ENCODE data around the gene RRP1. TPM values are rescaled to one million over a fixed set of nuclear protein-coding genes. Genes with fewer than 3 reads are reported as not detected.

RRP1 gene
- 39.1 and 47.8 TPM in 2 replicates for total RNA-seq (2014; rRNA removed; shearing (Covaris generic); ENCODE audit: low replicate concordance)

GRCh38 chr21:43789276-43790009, at the start of gene RRP1:
TSS of gene RRP1 (plus strand) at chr21:43789577. CDS start at chr21:43789630, 53 bp downstream.
- in situ Hi-C loops (cut with HindIII; ENCODE audit: low pct_unique_long_range_greater_than_20kb, low sequenced_read_pairs), result no loop called here
- peak; percentile 95 for DNase-seq (ENCODE audit: low read depth)

- peak; percentile 45 for DNase-seq (ENCODE audit: low read depth)
- in situ Hi-C loops (cut with HindIII; ENCODE audit: low pct_unique_long_range_greater_than_20kb, low sequenced_read_pairs), result no loop called here
Observed at GRCh38 chr21:43739621-43740435, 49.5 kb upstream of the RRP1 start.

- peak; percentile 82 for DNase-seq (ENCODE audit: low read depth)
- in situ Hi-C loops (cut with HindIII; ENCODE audit: low pct_unique_long_range_greater_than_20kb, low sequenced_read_pairs), result no loop called here
Observed at GRCh38 chr21:43740497-43741156, 48.8 kb upstream of the RRP1 start.

- DNase-seq (ENCODE audit: low read depth), result no peak
- in situ Hi-C loops (cut with HindIII; ENCODE audit: low pct_unique_long_range_greater_than_20kb, low sequenced_read_pairs), result no loop called here
Observed at GRCh38 chr21:43741423-43742096, 47.8 kb upstream of the RRP1 start.

- in situ Hi-C loops (cut with HindIII; ENCODE audit: low pct_unique_long_range_greater_than_20kb, low sequenced_read_pairs), result no loop called here
- no peak for DNase-seq (ENCODE audit: low read depth)
Observed at GRCh38 chr21:43743947-43744346, 45.4 kb upstream of the RRP1 start.

GRCh38 chr21:43744725-43745124, 44.7 kb upstream of the RRP1 start:
- in situ Hi-C loops (cut with HindIII; ENCODE audit: low pct_unique_long_range_greater_than_20kb, low sequenced_read_pairs), result no loop called here
- DNase-seq (ENCODE audit: low read depth), result no peak

- no peak for DNase-seq (ENCODE audit: low read depth)
- in situ Hi-C loops (cut with HindIII; ENCODE audit: low pct_unique_long_range_greater_than_20kb, low sequenced_read_pairs), result no loop called here
Observed at GRCh38 chr21:43745772-43746517, 43.4 kb upstream of the RRP1 start.

- in situ Hi-C loops (cut with HindIII; ENCODE audit: low pct_unique_long_range_greater_than_20kb, low sequenced_read_pairs), result no loop called here
- DNase-seq (ENCODE audit: low read depth), result no peak
Observed at GRCh38 chr21:43748622-43749021, 40.8 kb upstream of the RRP1 start.

- in situ Hi-C loops (cut with HindIII; ENCODE audit: low pct_unique_long_range_greater_than_20kb, low sequenced_read_pairs), result no loop called here
- DNase-seq (ENCODE audit: low read depth), result no peak
Observed at GRCh38 chr21:43749651-43750262, 39.6 kb upstream of the RRP1 start.

- in situ Hi-C loops (cut with HindIII; ENCODE audit: low pct_unique_long_range_greater_than_20kb, low sequenced_read_pairs), result no loop called here
Observed at GRCh38 chr21:43750339-43751033, 38.9 kb upstream of the RRP1 start.

GRCh38 chr21:43751955-43752591, 37.3 kb upstream of the RRP1 start:
- DNase-seq (ENCODE audit: low read depth), result no peak
- in situ Hi-C loops (cut with HindIII; ENCODE audit: low pct_unique_long_range_greater_than_20kb, low sequenced_read_pairs), result no loop called here

More at GRCh38 chr21:43750339-43751033, 38.9 kb upstream of the RRP1 start:
- DNase-seq (ENCODE audit: low read depth), result no peak

- DNase-seq (ENCODE audit: low read depth), result peak; percentile 56
- in situ Hi-C loops (cut with HindIII; ENCODE audit: low pct_unique_long_range_greater_than_20kb, low sequenced_read_pairs), result no loop called here
Observed at GRCh38 chr21:43752758-43753438, 36.5 kb upstream of the RRP1 start.

GRCh38 chr21:43753439-43753799, 36.0 kb upstream of the RRP1 start:
- in situ Hi-C loops (cut with HindIII; ENCODE audit: low pct_unique_long_range_greater_than_20kb, low sequenced_read_pairs), result no loop called here
- no peak for DNase-seq (ENCODE audit: low read depth)

GRCh38 chr21:43754948-43755781, 34.2 kb upstream of the RRP1 start:
- DNase-seq (ENCODE audit: low read depth), result no peak
- in situ Hi-C loops (cut with HindIII; ENCODE audit: low pct_unique_long_range_greater_than_20kb, low sequenced_read_pairs), result no loop called here
